Hematopoietic multipotent progenitor cell (in vitro differentiated cells): Measurements from ENCODE around the gene ABCD2. TPM values are rescaled to one million over a fixed set of nuclear protein-coding genes. Genes with fewer than 3 reads are reported as not detected.
"Not testable (repeated sequence)": the region's sequence is repeated elsewhere in the genome, so short reads cannot be mapped to it uniquely, and the experiment has no call there.

ENCODE experiments used
- DNase-seq, 3 donors: peaks; one replicate each; pipeline ENCODE4 v3.0.0-alpha.2; 2011 to 2015; ENCODE audit warnings: low read depth in 2 of 3, low spot score in 2 of 3
- total RNA-seq: library from RNA; depleted of rRNA; stranded (reverse); fragments of >200 nt; gene quantifications from one replicate; pipeline ENCODE4 v1.2.3, GENCODE V29; 2012

The ABCD2 gene
- total RNA-seq = under 0.01 TPM

- DNase-seq = peak; percentile 68 to 80 (median 77)
These were observed at the start of gene ABCD2 for GRCh38 chr12:39619660-39620433. Gene ABCD2, minus strand, starts transcription at chr12:39619803. Its CDS starts 188 bp downstream, at chr12:39619615.

- DNase-seq = no peak
These were observed 40.5 kb upstream of the ABCD2 start for GRCh38 chr12:39660101-39660500.

GRCh38 chr12:39647383-39647782, 27.8 kb upstream of the ABCD2 start:
- no peak for DNase-seq

GRCh38 chr12:39646963-39647362, 27.4 kb upstream of the ABCD2 start:
- DNase-seq = no peak

GRCh38 chr12:39643052-39643451, 23.4 kb upstream of the ABCD2 start:
- DNase-seq = no peak

- DNase-seq = no peak
These were observed 19.2 kb upstream of the ABCD2 start for GRCh38 chr12:39638840-39639239.

DNA sequence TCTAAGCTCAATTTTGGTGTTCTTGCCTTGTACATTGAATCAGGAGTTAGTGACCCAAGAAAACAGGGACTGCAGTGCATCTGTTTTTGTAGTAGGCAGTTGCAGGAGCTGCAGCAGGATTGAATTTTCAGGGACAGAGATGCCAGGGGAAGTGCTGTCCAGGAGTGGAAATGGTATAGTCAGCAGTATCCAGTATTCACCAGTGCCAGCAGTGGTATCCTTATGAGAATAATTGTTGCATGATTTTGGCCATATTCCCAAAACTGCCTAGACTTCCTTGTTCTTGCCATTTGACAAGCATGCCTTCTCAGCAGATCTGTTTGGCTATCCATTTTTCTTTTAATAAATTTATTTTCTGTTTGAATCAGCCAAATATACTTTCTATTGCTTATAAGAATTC, 18.6 kb upstream of the ABCD2 start:
- DNase-seq = no peak

- DNase-seq = no peak
These were observed 13.1 kb upstream of the ABCD2 start for GRCh38 chr12:39632670-39633069.

GRCh38 chr12:39628836-39629235, 9.2 kb upstream of the ABCD2 start:
- no peak for DNase-seq

DNA sequence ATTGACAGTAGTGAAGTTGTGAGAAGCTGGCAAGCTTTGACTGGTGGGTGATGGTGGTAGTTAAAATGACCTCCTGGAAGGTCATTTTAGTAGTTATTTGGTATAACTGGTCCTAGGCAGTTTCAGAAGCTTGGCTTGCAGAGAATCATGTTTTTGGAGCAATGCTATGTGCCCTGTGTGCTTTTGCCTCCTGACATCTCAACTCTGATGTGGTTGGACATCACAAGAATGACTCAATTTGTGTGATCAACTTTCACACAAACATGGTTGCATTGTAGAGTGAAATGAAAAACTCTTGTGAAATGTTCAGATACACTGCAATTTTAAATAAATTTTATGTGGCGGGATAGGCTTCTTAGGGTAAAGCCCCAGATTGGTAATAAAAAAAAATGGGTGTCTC, 8.3 kb upstream of the ABCD2 start:
- no peak for DNase-seq

GRCh38 chr12:39626033-39626814, 6.6 kb upstream of the ABCD2 start:
- no peak for DNase-seq

GRCh38 chr12:39623919-39624318, 4.3 kb upstream of the ABCD2 start:
- DNase-seq = no peak

DNA sequence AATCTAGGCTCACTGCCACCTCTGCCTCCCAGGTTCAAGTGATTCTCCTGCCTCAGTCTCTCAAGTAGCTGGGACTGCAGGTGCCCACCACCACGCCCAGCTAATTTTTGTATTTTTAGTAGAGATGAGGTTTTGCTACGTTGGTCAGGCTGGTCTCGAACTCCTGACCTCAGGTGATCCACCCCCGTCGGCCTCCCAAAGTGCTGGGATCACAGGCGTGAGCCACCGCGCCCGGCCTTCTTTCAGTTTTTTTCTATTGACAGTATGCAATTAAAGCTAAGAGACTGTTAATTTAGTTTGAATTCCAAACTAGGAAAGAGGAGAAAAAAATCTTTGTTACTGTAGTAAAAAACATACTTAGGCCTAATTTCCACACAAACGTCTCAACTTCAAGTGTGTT, 3.6 kb upstream of the ABCD2 start:
- not testable (repeated sequence) for DNase-seq

DNA sequence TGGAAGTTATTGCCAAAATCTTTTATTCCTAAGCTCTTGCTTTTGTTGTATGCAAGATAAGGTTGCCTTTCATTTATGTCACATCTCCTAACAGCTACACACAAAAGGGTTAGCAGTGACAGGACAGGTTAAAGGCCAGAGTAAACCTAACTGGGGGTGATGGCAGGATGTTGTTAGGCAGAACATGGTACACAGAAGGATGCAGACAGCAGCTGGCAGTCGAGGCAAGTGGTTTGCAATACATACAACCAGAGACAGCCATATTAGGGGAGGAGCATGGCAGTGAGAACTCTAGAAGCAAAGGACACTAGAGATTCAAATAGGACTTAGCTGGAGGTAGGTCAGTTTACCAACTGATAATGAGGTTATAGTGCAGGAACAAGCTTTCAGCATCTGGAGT, 2.7 kb upstream of the ABCD2 start:
- no peak for DNase-seq

DNA sequence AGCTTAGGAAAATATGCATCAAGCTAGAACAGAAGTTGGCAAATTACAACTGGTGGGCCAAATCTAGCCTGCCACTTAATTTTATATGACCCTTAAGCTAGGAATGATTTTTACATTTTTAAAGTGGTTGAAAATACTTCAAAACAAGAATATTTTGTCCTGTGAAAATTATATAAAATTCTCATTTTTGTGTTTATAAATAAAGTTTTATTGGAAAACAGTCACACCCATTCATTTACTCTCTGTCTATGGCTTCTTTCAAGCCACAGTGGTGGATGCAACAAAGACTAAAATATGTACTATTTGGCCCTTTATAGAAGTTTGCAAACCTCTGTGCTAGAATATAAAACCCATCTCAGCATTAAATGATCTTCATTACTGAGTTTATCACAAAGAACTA, 2.1 kb upstream of the ABCD2 start:
- no peak for DNase-seq

DNA sequence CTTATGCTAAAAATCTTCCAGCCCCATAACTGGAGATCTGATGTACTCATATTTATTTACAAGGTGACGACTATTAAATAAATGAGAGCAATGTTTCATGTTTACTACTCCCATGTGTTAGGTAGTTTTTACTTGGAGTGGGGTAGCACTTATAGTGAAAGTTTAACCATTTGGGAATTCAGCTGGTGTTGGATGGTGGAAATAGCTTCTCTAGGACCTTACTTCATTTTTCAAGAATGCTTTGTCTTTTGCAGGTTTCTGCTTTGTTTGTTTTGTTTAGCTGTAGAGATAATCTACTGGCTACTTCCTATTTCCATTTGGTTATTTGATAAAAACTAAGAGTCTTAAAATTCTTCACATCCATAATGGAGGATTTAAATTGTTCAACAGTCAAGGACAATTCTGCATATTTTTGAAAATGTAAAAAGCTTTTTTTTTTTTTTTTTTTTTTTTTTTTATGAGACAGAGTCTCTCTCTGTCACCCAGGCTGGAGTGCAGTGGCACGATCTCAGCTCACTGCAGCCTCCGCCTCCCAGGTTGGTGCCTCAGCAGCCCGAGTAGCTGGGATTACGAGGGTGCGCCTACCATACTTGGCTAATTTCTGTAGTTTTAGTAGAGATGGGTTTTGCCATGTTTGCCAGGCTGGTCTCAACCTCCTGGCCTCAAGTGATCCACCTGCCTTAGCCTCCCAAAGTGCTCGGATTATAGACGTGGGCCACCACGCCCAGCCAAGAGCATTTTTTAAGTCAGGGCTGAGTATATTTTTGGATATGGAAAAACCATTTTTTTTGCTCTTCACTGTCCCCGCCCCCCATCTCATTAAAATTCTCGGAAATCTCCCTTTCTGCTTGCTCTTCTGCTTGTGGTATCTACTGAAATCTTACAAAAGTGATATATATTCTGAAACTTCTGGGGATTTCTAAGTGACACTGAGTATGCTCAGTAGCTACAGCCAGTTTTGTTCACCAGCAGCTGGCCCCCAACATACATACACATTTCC, 1.4 kb upstream of the ABCD2 start:
- no peak for DNase-seq

GRCh38 chr12:39619316-39619659, 315 bp downstream of the ABCD2 start:
- DNase-seq = no peak

DNA sequence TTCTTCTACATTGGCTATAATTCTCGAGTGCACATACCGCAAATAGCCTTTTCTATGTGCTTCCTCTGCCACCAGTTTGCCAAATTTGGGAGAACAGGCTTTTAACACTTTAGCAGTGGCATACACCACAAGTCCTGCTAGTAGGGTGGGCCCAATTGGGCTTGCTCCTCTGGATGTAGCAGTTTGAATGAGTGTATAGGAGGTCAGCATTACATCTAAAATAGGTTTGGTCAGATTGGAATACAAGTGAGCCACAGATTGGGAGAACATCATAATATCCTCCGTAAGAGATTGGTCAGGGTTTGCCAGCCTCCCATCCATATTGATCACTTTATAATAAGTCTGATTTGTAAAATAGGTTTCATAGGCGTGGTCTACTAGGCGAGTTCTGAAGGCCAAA, 902 bp downstream of the ABCD2 start:
- no peak for DNase-seq

DNA sequence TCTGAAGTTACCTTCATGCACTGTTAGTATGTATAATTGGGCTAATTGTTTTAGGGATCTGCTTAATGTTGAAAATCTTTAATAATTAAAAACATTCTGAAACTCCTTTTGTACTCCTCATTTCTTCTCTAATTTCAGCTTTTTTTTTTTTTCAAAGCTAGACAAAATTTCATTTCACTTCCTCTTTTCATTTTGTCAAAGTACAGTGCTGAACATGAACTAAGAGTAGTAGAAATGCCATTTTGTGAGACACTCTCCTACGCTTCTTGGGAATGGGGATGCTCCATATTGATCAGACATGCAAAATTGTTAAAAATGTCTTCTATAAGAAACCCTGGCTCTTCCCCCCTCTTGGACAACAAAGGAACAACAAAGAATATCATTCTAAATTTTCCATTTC, 1.7 kb downstream of the ABCD2 start:
- peak in 1 of 3 donors; percentile 59 for DNase-seq

DNA sequence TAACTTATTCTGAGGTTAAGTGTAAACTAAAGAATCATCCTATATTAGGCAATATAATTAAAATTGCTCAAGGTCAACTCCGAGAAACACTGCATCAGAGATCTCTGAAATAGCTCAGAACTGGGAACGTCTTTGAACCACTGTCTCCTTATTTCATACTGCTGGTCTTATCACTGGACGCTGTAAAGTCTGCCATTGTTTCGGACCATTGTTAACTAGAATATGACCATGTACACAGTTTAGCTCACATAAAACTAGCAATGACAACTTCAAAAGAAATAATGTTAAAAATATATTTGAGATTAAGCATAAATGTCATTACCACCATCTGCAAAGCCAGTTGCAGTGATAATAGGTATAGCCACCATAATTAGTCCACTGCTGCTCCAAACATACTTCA, 2.9 kb downstream of the ABCD2 start:
- DNase-seq = no peak

- DNase-seq = no peak
These were observed 3.4 kb downstream of the ABCD2 start for GRCh38 chr12:39616251-39616650.
